Panc1 (cell line): ENCODE data around the gene ZBTB47. TPM values are rescaled to one million over a fixed set of nuclear protein-coding genes. Genes with fewer than 3 reads are reported as not detected.
A peak's percentile ranks its signal among the peaks of the same experiment; 100 is the strongest.

ENCODE experiments used
- ATAC-seq: fragments of 200-7000 bp; cut with Tn5 transposase; 2 replicates; pipeline ENCODE4 v1.9.1; 2020; ENCODE audit warnings: mild to moderate bottlenecking, moderate library complexity
- BruUV-seq: library from RNA; stranded (reverse); fragments of 400-500 nt; replicated peaks from 2 replicates; lab custom pipeline; 2021; lab: Mats Ljungman, UMichigan
- CTCF ChIA-PET: fragments of 300-600 bp; sonication (Branson Sonifier 250); formaldehyde crosslinking; loops from one replicate; lab custom pipeline; 2022; ENCODE audit warnings: antibody characterized with exemption; lab: Charles Lee
- POLR2A ChIA-PET: fragments of 300-600 bp; sonication (Branson Sonifier 250); formaldehyde crosslinking; loops from one replicate; lab custom pipeline; 2022; ENCODE audit warnings: antibody characterized with exemption; lab: Charles Lee
- DNase-seq: peaks from one replicate; pipeline ENCODE4 v3.0.0-alpha.2; 2010; ENCODE audit warnings: low read depth, low spot score
- H3K27ac ChIP-seq: 2 replicates; pipeline ENCODE4 v1.5.1; 2011; ENCODE audit warnings: mild to moderate bottlenecking, low read length, inconsistent platforms
- H3K27me3 ChIP-seq: fragments of 200-500 bp; sonication (Bioruptor generic); 2 replicates; pipeline ENCODE4 v1.6.0; 2014; ENCODE audit warnings: low read length, inconsistent platforms; ENCODE audit not compliant: control insufficient read depth, insufficient read depth
- H3K36me3 ChIP-seq: fragments of 200-500 bp; sonication (Bioruptor generic); 2 replicates; pipeline ENCODE4 v1.5.1; 2014; ENCODE audit warnings: inconsistent platforms, mild to moderate bottlenecking, low read length, moderate library complexity; ENCODE audit not compliant: control insufficient read depth, insufficient read depth
- H3K4me1 ChIP-seq: 2 replicates; pipeline ENCODE4 v1.5.1; 2011; ENCODE audit warnings: inconsistent platforms, mild to moderate bottlenecking, low read length, moderate library complexity; ENCODE audit not compliant: control insufficient read depth, insufficient read depth
- H3K4me3 ChIP-seq, 2 experiments: 2 replicates each; pipeline ENCODE4 v1.5.1; 2011 to 2012; ENCODE audit warnings: low read depth in 2 of 2, low read length in 2 of 2, mild to moderate bottlenecking in 2 of 2, inconsistent platforms in 1 of 2, moderate library complexity in 1 of 2
- H3K9me3 ChIP-seq: fragments of 200-500 bp; sonication (Bioruptor generic); 2 replicates; pipeline ENCODE4 v1.5.1; 2014; ENCODE audit warnings: low read depth, mild to moderate bottlenecking, inconsistent platforms, low read length, moderate library complexity; ENCODE audit not compliant: control insufficient read depth, insufficient read depth
- CTCF ChIP-seq: fragments of 450-650 bp; IDR thresholded peaks from 2 replicates; pipeline ENCODE4 v1.5.1; 2017; ENCODE audit warnings: mild to moderate bottlenecking
- POLR2AphosphoS5 ChIP-seq: IDR thresholded peaks from 2 replicates; pipeline ENCODE4 v1.6.1; 2012; ENCODE audit warnings: mild to moderate bottlenecking, low read depth, low read length, moderate library complexity
- REST ChIP-seq, 2 experiments: IDR thresholded peaks; 2 replicates each; pipeline ENCODE4 v1.6.1; 2011 to 2012; ENCODE audit warnings: low read depth in 2 of 2, control low read depth in 1 of 2, low read length in 1 of 2, mild to moderate bottlenecking in 1 of 2, moderate library complexity in 1 of 2; ENCODE audit not compliant: insufficient read depth in 1 of 2
- SIN3A ChIP-seq: IDR thresholded peaks from 2 replicates; pipeline ENCODE4 v1.6.1; 2012; ENCODE audit warnings: low read depth, mild to moderate bottlenecking, low read length, moderate library complexity, borderline replicate concordance; ENCODE audit not compliant: insufficient read depth
- TCF7L2 ChIP-seq: IDR thresholded peaks from 2 replicates; pipeline ENCODE4 v1.6.1; 2011; ENCODE audit warnings: mild to moderate bottlenecking, low read depth, low read length, inconsistent platforms
- in situ Hi-C: cut with HindIII; loops from 2 replicates; pipeline ENCODE4 v1.10.0; 2016; ENCODE audit warnings: low sequenced_read_pairs, low pct_unique_long_range_greater_than_20kb
- intact Hi-C: fragments of 100-400 bp; cut with micrococcal nuclease; formaldehyde crosslinking; loops from one replicate; pipeline ENCODE4 v1.10.0; 2022; ENCODE audit not compliant: unreplicated experiment
- total RNA-seq: library from RNA; stranded (reverse); gene quantifications from one replicate; pipeline ENCODE4 v1.2.1, GENCODE V29; 2021; ENCODE audit not compliant: unreplicated experiment

The ZBTB47 gene
- total RNA-seq, 1 experiment from 2014 or later: 3.6 TPM

- TF ChIP-seq REST (IDR thresholded peaks at IDR 0.05; ENCODE audit: insufficient read depth in 1 of 2, low read depth in 2 of 2, low read length in 1 of 2) (no peak), SIN3A (no peak), TCF7L2 (no peak), POLR2AphosphoS5 (no peak), CTCF (no peak)
- intact Hi-C loops: no loop called here
- CTCF ChIA-PET: no interaction called here
- H3K36me3 ChIP-seq: no peaks in the 10 kb centered on the region
- DNase-seq (no peak), ATAC-seq (0 out of 2 replicates have a peak, but pooled peaks have one; percentile 18)
- H3K27me3 ChIP-seq: no peaks in the 10 kb centered on the region
- H3K4me1 ChIP-seq: no peaks in the 10 kb centered on the region
- no peak overlapping the region for H3K4me3 ChIP-seq
- H3K27ac ChIP-seq: no peak overlapping the region
- POLR2A ChIA-PET: interaction anchor here (0.7 kb wide), 1 partner anchor 60 kb away, joined by 5 read pairs; no protein-coding TSS in a partner anchor
- in situ Hi-C loops: no loop called here
- BruUV-seq: no TSS peak
- no peaks in the 10 kb centered on the region for H3K9me3 ChIP-seq
These were observed 6.1 kb downstream of the ZBTB47 start for GRCh38 chr3:42659451-42660130.

GRCh38 chr3:42660131-42660715, 6.7 kb downstream of the ZBTB47 start:
- TF ChIP-seq POLR2AphosphoS5 (no peak), TCF7L2 (no peak)
- Histone ChIP-seq H3K9me3 (no peaks in the 10 kb centered on the region), H3K27ac (no peak overlapping the region), H3K4me1 (no peaks in the 10 kb centered on the region), H3K4me3 (no peak overlapping the region), H3K36me3 (no peaks in the 10 kb centered on the region), H3K27me3 (no peaks in the 10 kb centered on the region)
- in situ Hi-C loops (no loop called here), intact Hi-C loops (no loop called here)
- ATAC-seq (peak; percentile 27; the same call in 1 of the 2 replicates), DNase-seq (no peak)
- ChIA-PET POLR2A (interaction anchor here (0.7 kb wide), 1 partner anchor 61 kb away, joined by 5 read pairs; no protein-coding TSS in a partner anchor), CTCF (no interaction called here)
- no TSS peak for BruUV-seq

- Histone ChIP-seq H3K4me1 (no peaks in the 10 kb centered on the region), H3K27me3 (no peaks in the 10 kb centered on the region), H3K9me3 (no peaks in the 10 kb centered on the region), H3K36me3 (no peaks in the 10 kb centered on the region), H3K27ac (no peak overlapping the region), H3K4me3 (no peak overlapping the region)
- no peak for TF ChIP-seq SIN3A
- no peak for TF ChIP-seq CTCF
- TF ChIP-seq REST (IDR thresholded peaks at IDR 0.05; ENCODE audit: insufficient read depth in 1 of 2, low read depth in 2 of 2, low read length in 1 of 2): no peak
- TF ChIP-seq POLR2AphosphoS5: no peak
- TF ChIP-seq TCF7L2: no peak
- ATAC-seq: no peak
- no peak for DNase-seq
- no TSS peak for BruUV-seq
- in situ Hi-C loops (no loop called here), intact Hi-C loops (no loop called here)
- CTCF ChIA-PET: no interaction called here
- POLR2A ChIA-PET: no interaction called here
These were observed 7.4 kb downstream of the ZBTB47 start for GRCh38 chr3:42660898-42661297.
